ENCODE measurements around the gene GATB.

Gene GATB

GRCh38 chr4:151690876-151691275 is 69.9 kb downstream of the GATB start:
- Histone ChIP-seq H3K4me1 (ENCODE audit: control insufficient read depth, insufficient read depth, low read length) (no peaks in the 10 kb centered on the region), H3K27ac (ENCODE audit: extremely low read depth, low read depth, low read length) (no peak overlapping the region), H3K36me3 (ENCODE audit: control insufficient read depth in 2 of 2, insufficient read depth in 1 of 2, low read length in 2 of 2) (no peaks in the 10 kb centered on the region), H3K9me3 (ENCODE audit: control insufficient read depth, insufficient read depth, low read depth, low read length) (no peaks in the 10 kb centered on the region), H3K4me3 (ENCODE audit: low read depth, low read length) (no peak overlapping the region)
- TF ChIP-seq GLIS2 (tag by site-specific recombination; IDR thresholded peaks at IDR 0.05) (no peak), ZNF292 (tag by site-specific recombination; IDR thresholded peaks at IDR 0.05; ENCODE audit: borderline replicate concordance, low read depth) (no peak), ZNF311 (tag by site-specific recombination; IDR thresholded peaks at IDR 0.05; ENCODE audit: borderline replicate concordance) (no peak), ZNF837 (tag by site-specific recombination; IDR thresholded peaks at IDR 0.05) (no peak), SP2 (tag by site-specific recombination; IDR thresholded peaks at IDR 0.05) (no peak), ZNF843 (tag by site-specific recombination; IDR thresholded peaks at IDR 0.05) (no peak), ZNF548 (tag by site-specific recombination; IDR thresholded peaks at IDR 0.05) (no peak), INSM2 (tag by site-specific recombination; IDR thresholded peaks at IDR 0.05) (no peak), KLF8 (tag by site-specific recombination; IDR thresholded peaks at IDR 0.05) (no peak), ZNF114 (tag by site-specific recombination; IDR thresholded peaks at IDR 0.05) (no peak), ATF2 (tag by site-specific recombination; IDR thresholded peaks at IDR 0.05; ENCODE audit: low read depth) (no peak), MZF1 (tag by site-specific recombination; IDR thresholded peaks at IDR 0.05; ENCODE audit: borderline replicate concordance) (no peak), ZNF488 (tag by site-specific recombination; IDR thresholded peaks at IDR 0.05) (no peak), ZBTB7A (tag by site-specific recombination; IDR thresholded peaks at IDR 0.05; ENCODE audit: low read depth) (no peak), ZNF704 (tag by site-specific recombination; IDR thresholded peaks at IDR 0.05) (no peak), BCL11B (tag by site-specific recombination; IDR thresholded peaks at IDR 0.05; ENCODE audit: low read depth) (no peak), TCF7L2 (IDR thresholded peaks at IDR 0.05; ENCODE audit: borderline replicate concordance, low read depth, low read length) (no peak), GLI2 (tag by site-specific recombination; IDR thresholded peaks at IDR 0.05; ENCODE audit: borderline replicate concordance, low read depth) (no peak), ZNF121 (tag by site-specific recombination; IDR thresholded peaks at IDR 0.05) (no peak), YY1 (tag by site-specific recombination; IDR thresholded peaks at IDR 0.05) (no peak)
- ChIA-PET CTCF (no interaction called here), POLR2A (no interaction called here)

GRCh38 chr4:151690164-151690870 is 70.5 kb downstream of the GATB start:
- TF ChIP-seq ZNF133 (tag by site-specific recombination; IDR thresholded peaks at IDR 0.05) (no peak), ZNF23 (tag by site-specific recombination; IDR thresholded peaks at IDR 0.05; ENCODE audit: borderline replicate concordance) (no peak), ZNF426 (tag by site-specific recombination; IDR thresholded peaks at IDR 0.05) (no peak), ZNF239 (tag by site-specific recombination; IDR thresholded peaks at IDR 0.05) (no peak), FEZF1 (tag by site-specific recombination; IDR thresholded peaks at IDR 0.05) (0 out of 2 replicates have a peak, but pooled peaks have one; percentile 15)
- H3K36me3 ChIP-seq (ENCODE audit: control insufficient read depth in 2 of 2, insufficient read depth in 1 of 2, low read length in 2 of 2), result no peaks in the 10 kb centered on the region
- no peaks in the 10 kb centered on the region for H3K9me3 ChIP-seq (ENCODE audit: control insufficient read depth, insufficient read depth, low read depth, low read length)
- H3K27ac ChIP-seq (ENCODE audit: extremely low read depth, low read depth, low read length), result no peak overlapping the region
- no peak overlapping the region for H3K4me3 ChIP-seq (ENCODE audit: low read depth, low read length)
- POLR2A ChIA-PET, result no interaction called here
- H3K4me1 ChIP-seq (ENCODE audit: control insufficient read depth, insufficient read depth, low read length), result no peaks in the 10 kb centered on the region
- CTCF ChIA-PET, result no interaction called here

All from HEK293 (cell line).